HG03280 (cell line): Measurements from ENCODE around the gene BCL2L11.

Experiments
- ATAC-seq: cut with Tn5 transposase; IDR thresholded peaks from one replicate; pipeline ENCODE4 v1.9.1; 2021; ENCODE audit warnings: mild to moderate bottlenecking, moderate library complexity; ENCODE audit not compliant: unreplicated experiment

BCL2L11 gene

DNA sequence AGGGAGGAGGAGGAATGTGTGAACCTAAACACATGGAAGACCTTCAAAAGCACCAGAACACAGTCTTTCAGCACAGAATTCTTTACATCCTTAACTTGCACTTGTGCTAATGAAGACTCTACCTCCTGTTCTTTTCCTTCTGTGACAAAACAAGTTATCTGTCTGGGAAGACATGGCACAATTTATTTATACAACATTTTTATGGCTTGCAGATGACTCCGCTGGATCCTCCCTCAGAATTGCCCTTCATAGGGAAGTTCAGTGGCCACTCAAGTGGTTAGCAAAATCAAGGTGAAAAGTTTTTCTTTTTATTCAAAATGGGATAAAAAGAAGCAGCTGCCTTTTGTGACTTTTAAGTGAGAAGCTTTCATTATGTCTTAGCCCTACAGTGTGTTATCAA lies 21.4 kb downstream of the BCL2L11 start:
- no peak for ATAC-seq

DNA sequence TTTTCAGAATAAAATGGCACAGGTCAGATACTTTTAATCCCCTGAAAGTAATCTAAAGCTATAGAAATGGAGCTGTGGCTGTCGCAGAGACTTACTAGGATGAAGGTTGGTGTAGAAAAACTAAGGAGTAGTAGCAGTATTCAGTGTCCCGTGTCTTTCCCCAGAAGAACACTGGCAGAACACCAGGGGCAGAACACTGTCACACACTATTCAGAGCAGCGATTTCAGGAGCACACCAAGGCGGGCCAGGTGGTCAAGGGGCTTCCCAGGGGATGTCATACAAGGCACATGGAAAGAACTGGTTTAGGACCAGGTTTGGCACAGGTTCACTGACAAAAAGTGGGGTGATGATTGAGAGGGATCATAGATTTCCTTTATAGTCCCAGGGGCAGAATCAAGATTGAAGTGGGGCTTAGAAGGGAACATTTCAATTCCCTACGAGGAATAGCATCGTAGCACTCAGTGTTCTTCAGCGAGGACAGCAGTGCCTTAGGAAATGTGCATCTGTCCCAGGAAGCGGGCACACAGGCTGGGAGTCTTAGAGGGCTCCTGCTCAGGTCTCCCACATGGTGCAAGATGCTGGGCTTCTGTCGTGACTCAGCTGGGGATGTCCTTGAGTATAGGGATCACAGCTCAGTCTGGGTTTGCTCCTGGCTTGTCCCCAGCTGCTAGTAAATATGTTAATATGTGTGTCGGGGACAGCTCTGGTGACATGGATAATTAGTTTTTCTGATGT lies 22.6 kb downstream of the BCL2L11 start:
- no peak for ATAC-seq

DNA sequence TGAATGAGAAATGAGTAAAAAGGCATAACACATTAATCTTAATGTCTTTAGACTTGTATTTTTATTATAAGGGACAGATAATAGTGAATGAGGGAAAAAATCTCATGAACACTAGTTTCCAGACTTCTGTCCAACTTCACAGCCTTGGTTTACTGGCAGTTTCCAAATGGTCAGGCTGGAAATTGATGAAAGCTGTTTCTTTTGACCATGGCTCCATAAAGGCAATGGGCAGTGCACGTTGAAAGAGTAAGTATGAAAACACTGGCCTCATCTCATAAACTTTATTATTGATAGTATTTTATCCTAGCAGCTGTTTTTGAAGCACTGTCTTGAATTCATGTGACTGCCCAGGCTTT lies 23.1 kb downstream of the BCL2L11 start:
- ATAC-seq = no peak

DNA sequence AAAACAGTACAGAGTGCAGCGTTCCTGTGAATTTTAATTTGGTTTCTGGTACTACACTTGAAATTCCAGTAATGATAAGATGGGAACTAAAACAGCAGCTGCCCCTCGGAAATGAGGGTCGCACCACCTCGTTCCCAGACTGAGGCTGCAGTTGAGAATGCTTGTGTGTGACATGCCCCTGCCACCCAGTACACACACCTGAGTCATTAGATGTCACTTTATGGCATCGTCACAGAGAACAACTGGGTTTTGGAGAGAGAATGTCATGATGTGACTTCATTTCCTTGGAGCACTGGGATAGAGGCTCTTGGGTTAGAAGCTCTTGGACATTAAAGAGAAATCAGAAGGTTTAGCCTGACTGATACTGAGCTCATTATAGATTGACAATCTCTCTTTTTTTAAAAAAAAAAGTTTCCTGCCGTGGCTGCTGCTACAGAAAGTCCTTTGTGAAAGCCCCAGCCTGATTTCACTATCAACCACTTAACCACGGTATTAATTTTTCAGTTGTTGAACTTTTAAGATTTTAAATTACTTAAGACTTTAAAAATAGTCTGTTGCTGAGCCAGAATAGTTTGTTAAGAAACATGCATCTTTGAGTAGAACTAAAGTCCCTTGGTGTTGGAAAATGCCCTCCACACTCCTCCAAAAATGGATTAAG lies 24.5 kb downstream of the BCL2L11 start:
- ATAC-seq = no peak

DNA sequence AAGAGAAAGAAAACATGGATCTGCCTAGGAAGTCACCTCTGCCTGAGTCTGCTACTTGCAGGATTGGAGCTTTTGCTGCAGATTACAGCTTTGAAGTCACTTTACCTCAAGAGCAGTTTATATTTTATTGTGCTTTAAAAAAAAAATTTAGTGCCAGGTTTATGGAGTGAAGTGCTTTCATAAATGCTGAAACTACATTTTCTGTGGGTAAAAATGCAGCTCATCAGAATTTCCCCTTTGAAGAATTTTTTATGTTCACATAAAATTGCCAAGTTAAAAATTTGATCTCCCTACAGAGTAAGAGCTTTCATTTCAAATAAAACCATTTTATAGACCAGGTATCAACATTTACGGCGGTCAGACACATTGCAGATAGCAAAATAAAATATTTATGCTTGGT lies 25.2 kb downstream of the BCL2L11 start:
- ATAC-seq = no peak

DNA sequence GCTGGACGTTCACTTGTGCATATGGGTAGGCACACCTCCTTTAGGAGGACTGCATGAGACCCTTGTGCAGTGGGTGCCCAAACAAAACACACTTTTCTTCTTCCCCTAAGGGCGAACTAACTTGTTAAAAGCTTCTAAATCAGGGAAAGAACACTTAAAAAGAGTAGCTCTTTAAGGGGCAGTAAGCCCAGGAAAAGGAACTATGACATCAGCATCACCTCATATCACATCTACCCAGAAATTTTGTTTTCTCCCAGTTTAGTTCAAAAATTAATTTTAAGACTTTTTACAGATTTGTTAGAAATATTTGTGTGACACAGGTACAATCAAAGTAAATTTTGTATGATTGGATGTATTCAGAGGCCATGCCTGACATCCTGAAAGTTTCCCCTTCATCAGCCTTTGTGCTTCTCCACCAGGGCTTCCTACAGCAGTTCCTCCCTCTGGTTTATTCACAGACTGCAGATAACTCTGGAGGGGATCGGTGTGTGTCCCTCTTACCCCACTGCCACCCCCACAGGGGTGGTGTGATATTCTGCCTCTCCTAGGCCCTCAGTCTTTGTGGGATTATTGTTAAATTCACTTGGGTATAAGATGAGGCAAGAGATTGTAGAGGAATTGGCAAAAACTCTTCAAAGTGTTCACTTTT lies 27.6 kb downstream of the BCL2L11 start:
- ATAC-seq = no peak

DNA sequence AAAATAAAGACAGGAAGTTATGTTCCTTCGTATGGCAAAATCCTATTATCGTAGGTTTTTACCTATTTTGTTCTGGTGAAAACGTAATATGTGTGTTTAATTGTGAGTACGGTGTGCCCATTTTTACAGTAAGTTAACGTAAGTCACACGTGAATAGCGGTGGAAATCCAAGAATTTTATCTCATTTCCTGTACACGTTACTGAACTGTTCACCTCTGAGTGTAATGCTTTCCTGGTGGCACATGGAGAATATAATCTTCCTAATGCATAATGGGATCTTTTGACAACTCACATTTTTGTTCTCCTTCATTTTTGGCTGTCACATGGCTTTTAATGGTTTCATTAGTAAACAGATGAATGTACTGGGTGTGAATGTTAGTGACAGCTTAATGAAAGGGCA lies 28.2 kb downstream of the BCL2L11 start:
- no peak for ATAC-seq

DNA sequence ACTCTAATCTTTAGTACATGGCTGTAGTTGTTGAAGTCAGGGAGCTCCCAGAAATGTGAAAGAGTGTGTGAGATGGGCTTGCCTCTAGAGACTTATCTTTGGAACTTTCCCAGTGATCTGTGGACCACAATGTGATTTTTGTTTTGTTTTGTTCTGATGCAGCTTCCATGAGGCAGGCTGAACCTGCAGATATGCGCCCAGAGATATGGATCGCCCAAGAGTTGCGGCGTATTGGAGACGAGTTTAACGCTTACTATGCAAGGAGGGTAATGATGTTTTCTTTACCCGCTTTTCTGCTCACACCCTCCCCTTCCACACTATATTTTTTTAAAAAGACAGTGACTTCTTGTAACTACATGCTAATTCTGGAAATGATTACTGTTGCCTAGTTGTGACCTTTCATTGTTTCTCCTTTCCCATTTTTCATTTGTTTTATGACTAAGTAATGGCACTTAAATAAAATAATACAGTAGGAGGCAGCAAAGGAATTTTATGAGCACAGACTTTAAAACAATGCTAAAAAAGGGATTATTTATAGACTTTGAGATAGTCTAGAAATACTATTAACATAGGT lies 29.3 kb downstream of the BCL2L11 start:
- ATAC-seq = no peak

DNA sequence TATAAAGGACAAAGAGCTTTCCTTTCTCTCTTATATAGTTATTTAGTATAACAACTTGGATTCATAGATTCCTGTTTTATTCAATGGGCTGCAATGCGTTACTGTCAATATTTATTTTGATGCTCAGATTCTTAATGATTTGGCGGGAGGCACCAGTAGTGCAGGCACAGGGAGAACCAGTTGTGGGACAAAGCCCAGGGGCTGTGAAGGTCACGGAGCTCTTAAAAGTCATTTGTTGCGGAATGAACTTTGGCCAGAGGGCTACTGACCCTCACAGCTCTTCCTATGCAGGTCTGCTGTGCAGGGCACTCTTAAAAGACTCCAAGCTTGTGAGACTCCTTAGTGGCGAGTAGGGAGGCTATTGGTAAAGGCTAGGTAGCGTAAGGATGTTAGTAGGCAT lies 34.0 kb downstream of the BCL2L11 start:
- ATAC-seq = no peak

DNA sequence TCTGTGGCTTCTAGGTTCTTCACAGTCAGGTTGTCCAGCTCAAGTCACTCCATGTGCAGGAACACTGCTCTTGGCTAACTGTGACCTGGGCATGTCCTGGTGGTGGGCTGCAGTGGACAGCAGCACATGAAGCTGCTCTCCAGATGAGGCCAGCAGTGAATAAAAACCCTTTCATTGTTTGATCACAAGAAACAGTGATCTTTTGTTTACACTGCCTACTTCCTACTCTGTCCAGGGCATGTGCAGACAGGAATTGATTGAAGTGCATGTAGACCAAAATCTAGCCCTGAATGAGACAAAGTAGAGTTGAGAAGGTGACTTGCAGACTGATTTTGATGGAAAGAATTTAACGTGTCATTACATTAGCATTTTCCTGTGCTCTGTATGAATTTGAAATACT lies 34.9 kb downstream of the BCL2L11 start:
- no peak for ATAC-seq

DNA sequence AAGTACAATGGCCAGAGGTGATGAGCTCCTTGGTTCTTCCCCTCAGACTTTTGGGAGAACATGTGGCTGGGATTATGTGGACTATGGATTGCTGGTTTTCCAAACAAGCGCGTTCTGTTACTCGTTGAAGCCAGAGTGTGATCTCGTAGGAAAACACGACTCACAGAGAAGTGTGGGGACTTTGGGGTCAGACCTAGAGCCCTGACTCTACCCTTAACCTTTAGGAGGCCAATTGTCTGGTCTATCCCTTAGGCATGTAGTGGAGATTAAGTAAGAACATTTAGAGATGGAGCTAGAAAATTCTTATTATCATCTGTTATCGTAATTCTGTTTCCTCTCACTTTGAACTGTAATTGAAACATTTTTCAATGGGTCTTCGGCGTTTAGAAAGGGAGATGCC lies 35.8 kb downstream of the BCL2L11 start:
- no peak for ATAC-seq

DNA sequence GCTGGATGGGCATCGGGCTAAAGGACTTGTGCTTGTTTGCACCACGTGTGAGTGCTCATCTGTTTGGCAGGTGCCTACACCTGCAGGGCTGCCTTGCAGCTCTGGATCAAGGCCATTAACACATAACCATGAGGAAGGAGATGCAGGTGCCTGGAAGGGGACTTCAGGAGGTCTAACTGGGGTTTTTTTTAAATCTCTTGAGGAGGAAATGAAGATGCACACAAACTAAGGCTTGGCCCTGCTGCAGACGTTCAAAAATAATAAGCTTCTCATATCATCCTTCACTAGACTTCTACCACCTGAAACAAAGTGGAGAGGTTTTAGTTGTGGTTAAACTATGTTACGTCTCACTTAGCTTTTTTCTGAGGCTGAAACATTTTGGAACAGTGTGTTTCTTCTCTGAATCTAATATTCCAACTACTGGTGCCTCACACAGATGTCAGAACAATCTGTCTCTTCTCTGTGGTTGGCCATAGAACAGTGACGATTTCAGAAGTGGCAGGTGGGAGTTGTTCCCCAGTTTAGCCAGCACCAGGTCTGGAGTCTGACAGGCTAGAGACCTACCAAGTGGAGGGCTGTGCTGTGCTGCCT lies 36.5 kb downstream of the BCL2L11 start:
- peak; percentile 58 for ATAC-seq

DNA sequence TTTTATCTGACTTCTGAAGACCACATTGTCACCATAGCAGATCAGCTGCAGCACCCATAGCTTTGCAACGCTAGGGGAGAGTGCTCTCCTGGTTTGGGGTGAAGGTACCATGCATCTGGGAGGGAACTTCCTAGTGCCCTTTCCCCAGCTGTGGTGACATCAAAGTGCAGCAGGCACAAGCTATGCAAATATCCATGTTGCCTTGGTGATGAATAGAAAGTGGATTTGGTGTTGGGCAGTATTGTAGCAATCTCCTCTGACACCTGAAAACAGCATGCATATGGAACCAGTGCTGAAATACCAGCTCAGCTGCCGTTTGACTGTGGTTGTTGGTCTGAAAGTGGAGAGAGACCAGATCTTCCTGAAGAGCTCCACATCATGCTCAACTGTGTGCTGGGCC lies 37.1 kb downstream of the BCL2L11 start:
- peak; percentile 78 for ATAC-seq

DNA sequence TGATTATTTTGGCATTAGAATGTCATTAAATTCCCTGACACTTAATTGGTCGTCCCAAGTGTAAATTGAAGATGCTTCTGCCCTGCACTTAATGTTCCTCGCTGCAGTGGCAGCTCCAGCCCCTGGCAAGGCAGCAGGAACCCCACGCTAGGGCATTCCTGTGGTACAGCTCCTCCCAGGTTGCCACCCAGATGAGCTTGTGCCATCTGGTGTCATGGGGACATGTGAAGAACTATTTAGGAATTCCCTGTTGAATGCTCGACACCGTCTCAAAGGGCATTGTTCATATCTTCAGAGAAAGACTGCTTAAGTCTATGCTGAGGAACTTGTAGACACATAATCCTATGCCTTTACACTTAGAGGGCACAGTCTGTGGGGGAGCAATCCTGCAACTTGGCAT lies 38.9 kb downstream of the BCL2L11 start:
- no peak for ATAC-seq

DNA sequence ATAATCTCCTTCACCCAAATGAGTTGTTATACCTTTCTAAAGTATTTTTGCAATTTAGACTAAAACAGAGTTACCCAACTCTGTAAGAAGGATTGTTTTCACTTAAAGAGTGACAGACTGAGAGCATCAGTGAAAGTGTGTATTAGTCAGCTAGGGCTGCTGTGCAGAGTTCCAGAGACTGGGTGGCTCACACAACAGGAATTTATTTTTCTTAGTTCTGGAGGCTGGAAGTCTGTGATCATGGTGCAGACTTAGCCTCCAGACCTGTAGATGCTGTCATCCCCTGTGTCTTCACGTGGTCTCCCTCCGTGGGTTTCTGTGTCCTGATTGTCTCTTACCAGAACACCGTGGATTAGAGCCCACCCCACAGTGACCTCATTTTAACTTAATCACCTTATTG lies 40.0 kb downstream of the BCL2L11 start:
- ATAC-seq = no peak

DNA sequence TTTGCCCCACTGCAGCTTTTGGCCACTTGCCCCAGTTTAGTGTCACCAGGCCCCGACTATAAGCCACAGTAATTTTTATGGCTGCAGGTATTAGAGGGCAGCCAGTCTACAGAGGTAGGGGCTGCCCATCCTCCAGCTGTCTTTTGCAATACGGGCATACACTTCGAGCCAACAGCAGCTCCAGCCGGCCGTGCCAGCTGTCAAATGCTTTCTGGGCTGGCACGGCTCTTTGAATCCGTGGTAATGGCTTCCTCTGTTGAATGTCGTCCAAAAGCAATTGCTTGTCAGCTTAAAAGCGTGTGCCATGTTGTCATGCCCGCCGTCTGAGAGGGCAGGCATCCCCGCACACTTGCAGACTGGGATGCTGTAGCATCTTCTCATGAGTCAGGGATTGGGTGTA lies 41.3 kb downstream of the BCL2L11 start:
- ATAC-seq = no peak

DNA sequence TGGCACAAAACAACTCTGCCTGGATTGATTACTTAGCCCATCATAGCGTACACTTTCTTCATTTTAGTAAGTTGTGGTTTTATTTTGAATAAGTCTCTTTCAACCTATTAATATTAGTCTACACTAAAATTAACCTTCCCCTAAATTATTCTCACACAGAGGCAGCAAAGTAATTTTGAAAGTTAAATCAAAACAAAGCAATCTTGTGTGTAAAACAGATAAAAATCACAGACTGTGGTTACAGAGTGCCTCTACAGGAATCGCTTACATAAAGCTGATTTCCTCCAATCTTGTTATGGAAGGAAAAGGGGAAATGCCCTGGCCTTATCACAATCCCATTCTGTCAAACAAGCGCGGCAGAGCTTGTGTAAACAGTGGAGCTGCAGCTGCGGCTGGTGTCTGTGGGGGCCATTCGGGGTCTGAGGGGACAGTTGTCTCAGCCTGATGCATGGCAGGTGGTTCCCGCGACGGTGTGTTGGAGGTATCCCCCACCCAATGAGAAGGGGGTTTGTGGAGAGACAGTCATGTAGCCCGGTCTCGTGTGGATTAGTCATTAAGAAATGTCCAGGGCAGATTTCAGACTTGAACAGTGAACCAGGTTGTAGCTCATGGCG lies 42.1 kb downstream of the BCL2L11 start:
- ATAC-seq = no peak

DNA sequence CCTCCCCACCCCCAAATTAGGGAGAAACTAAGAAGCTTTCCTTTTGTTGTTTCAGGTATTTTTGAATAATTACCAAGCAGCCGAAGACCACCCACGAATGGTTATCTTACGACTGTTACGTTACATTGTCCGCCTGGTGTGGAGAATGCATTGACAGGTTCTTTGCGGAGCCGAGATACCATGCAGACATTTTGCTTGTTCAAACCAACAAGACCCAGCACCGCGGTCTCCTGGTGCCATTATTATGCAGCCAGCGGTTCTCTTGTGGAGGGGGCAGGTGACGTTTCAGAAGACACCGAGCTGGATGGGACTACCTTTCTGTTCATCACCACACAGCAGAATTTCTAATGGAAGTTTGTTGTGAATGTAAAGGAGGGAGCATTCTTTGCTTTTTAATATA lies 43.4 kb downstream of the BCL2L11 start:
- ATAC-seq = no peak

DNA sequence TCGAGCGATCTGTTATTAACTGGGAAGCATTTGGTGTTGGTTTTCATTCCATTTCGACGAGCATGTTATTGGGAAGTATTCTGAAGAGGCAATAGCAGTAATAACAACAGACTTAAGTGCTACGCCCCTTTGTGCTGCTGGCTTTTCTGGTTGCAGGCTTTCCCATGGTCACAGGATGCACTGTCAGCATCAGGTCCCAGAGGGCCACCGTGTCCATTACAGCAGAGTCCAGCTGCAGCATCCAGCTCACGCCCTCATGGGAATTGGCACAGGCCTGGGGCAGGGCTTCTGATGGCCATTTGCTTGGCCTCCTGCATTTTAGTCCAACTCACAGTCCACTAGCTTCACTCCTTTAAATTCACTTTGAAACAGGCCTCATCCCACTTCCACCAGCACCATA lies 44.4 kb downstream of the BCL2L11 start:
- no peak for ATAC-seq

DNA sequence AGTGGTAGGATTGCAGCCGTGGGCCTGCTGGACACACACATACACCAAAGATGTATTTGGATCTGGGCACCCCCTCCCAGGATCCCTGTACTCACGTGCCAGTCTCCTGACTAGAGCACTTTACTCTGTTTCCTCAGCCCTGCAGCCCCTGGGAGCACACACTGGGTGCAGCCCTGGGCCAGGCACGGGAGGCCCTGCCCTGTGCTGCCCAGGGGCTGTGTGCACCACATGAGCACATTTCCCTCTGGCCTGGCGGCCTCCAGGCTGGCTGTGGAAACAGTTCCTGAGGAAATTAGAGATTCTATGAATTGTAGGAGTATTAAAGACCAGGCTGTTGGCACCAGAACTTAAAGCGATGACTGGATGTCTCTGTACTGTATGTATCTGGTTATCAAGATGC lies 45.4 kb downstream of the BCL2L11 start:
- no peak for ATAC-seq
